Neuronal stem cell (in vitro differentiated cells): ENCODE results near the gene GMDS.
A peak's percentile ranks its signal among the peaks of the same experiment; 100 is the strongest.

Source experiments
- DNase-seq: peaks from one replicate; pipeline ENCODE4 v3.0.0-alpha.2; 2013; ENCODE audit warnings: low spot score
- H2AFZ ChIP-seq: one replicate; pipeline ENCODE4 v1.6.1; 2013; ENCODE audit warnings: mild to moderate bottlenecking, low read length, inconsistent platforms
- H2AK5ac ChIP-seq: 2 replicates; pipeline ENCODE4 v1.6.1; 2013; ENCODE audit warnings: low read depth, mild to moderate bottlenecking, inconsistent platforms, low read length, moderate library complexity, mixed read lengths
- H2BK120ac ChIP-seq: 2 replicates; pipeline ENCODE4 v1.6.1; 2013; ENCODE audit warnings: low read depth, mild to moderate bottlenecking, inconsistent platforms, low read length, moderate library complexity, mixed read lengths
- H2BK12ac ChIP-seq: one replicate; pipeline ENCODE4 v1.6.1; 2013; ENCODE audit warnings: low read length, inconsistent platforms
- H2BK15ac ChIP-seq: 2 replicates; pipeline ENCODE4 v1.6.1; 2013; ENCODE audit warnings: mild to moderate bottlenecking, low read length, inconsistent platforms, mixed read lengths
- H2BK5ac ChIP-seq: one replicate; pipeline ENCODE4 v1.6.1; 2013; ENCODE audit warnings: inconsistent platforms, mild to moderate bottlenecking, low read length, moderate library complexity
- H3K14ac ChIP-seq: one replicate; pipeline ENCODE4 v1.6.1; 2013; ENCODE audit warnings: low read length, inconsistent platforms
- H3K18ac ChIP-seq: 2 replicates; pipeline ENCODE4 v1.6.1; 2013; ENCODE audit warnings: low read length, inconsistent platforms
- H3K23ac ChIP-seq: 2 replicates; pipeline ENCODE4 v1.6.1; 2013; ENCODE audit warnings: low read depth, mild to moderate bottlenecking, mixed read lengths, low read length, inconsistent platforms; ENCODE audit not compliant: poor library complexity
- H3K27ac ChIP-seq: replicated peaks from 3 replicates; pipeline ENCODE4 v1.5.1; 2013; ENCODE audit warnings: low read length, inconsistent platforms
- H3K27me3 ChIP-seq, 3 experiments: 2 replicates each; pipeline ENCODE4 v1.6.1; 2013; ENCODE audit warnings: low read length in 3 of 3, mild to moderate bottlenecking in 2 of 3, inconsistent platforms in 1 of 3, low read depth in 1 of 3, mixed read lengths in 1 of 3, moderate library complexity in 1 of 3; ENCODE audit not compliant: control insufficient read depth in 3 of 3, insufficient read depth in 3 of 3
- H3K36me3 ChIP-seq, 2 donors: replicated peaks in 1 of 2; 2 replicates each; pipeline ENCODE4 v1.6.1; 2013; ENCODE audit warnings: low read length in 2 of 2; ENCODE audit not compliant: control insufficient read depth in 2 of 2, insufficient read depth in 2 of 2
- H3K4ac ChIP-seq: 2 replicates; pipeline ENCODE4 v1.6.1; 2013; ENCODE audit warnings: inconsistent platforms, mild to moderate bottlenecking, low read length, moderate library complexity
- H3K4me1 ChIP-seq, 2 donors: 1 replicate in 1 of 2; 2 replicates in 1 of 2; pipeline ENCODE4 v1.6.1; 2013; ENCODE audit warnings: low read length in 2 of 2, low read depth in 1 of 2; ENCODE audit not compliant: control insufficient read depth in 2 of 2, insufficient read depth in 1 of 2
- H3K4me2 ChIP-seq: one replicate; pipeline ENCODE4 v1.6.1; 2013; ENCODE audit warnings: mild to moderate bottlenecking, low read length, inconsistent platforms; ENCODE audit not compliant: insufficient read depth, poor library complexity, severe bottlenecking
- H3K4me3 ChIP-seq, 2 donors: 2 replicates each; pipeline ENCODE4 v1.5.1; 2013; ENCODE audit warnings: low read length in 2 of 2, mild to moderate bottlenecking in 2 of 2, inconsistent platforms in 1 of 2, moderate library complexity in 1 of 2
- H3K79me1 ChIP-seq: one replicate; pipeline ENCODE4 v1.6.1; 2013; ENCODE audit warnings: low read depth, mild to moderate bottlenecking, inconsistent platforms, low read length, moderate library complexity
- H3K9ac ChIP-seq: one replicate; pipeline ENCODE4 v1.6.1; 2013; ENCODE audit warnings: mild to moderate bottlenecking, low read depth, low read length, inconsistent platforms; ENCODE audit not compliant: poor library complexity
- H3K9me3 ChIP-seq, 2 donors: replicated peaks in 1 of 2; 2 replicates each; pipeline versions ENCODE3 to v1.6.1; 2013; ENCODE audit warnings: low read length in 2 of 2, mild to moderate bottlenecking in 2 of 2, inconsistent platforms in 1 of 2, low read depth in 1 of 2, mixed read lengths in 1 of 2, moderate library complexity in 1 of 2; ENCODE audit not compliant: control insufficient read depth in 2 of 2, insufficient read depth in 1 of 2
- H4K8ac ChIP-seq: one replicate; pipeline ENCODE4 v1.6.1; 2013; ENCODE audit warnings: low read depth, mild to moderate bottlenecking, inconsistent platforms, low read length, moderate library complexity
- H4K91ac ChIP-seq: one replicate; pipeline ENCODE4 v1.6.1; 2013; ENCODE audit warnings: low read length, low read depth, mild to moderate bottlenecking, inconsistent platforms; ENCODE audit not compliant: poor library complexity
- WGBS, 2 donors: extraction: QIAGEN DNeasy Blood & Tissue Kit; methylation state at CpG; one replicate each; pipeline ENCODE4 v1.1.7; 2013; ENCODE audit warnings: missing lambda C conversion rate in 2 of 2, mixed read lengths in 1 of 2; ENCODE audit not compliant: insufficient read length in 2 of 2, insufficient replicate concordance in 1 of 2; ENCODE audit errors: extremely low coverage in 2 of 2; 5-methylcytosine and 5-hydroxymethylcytosine counted together

Gene GMDS

DNA sequence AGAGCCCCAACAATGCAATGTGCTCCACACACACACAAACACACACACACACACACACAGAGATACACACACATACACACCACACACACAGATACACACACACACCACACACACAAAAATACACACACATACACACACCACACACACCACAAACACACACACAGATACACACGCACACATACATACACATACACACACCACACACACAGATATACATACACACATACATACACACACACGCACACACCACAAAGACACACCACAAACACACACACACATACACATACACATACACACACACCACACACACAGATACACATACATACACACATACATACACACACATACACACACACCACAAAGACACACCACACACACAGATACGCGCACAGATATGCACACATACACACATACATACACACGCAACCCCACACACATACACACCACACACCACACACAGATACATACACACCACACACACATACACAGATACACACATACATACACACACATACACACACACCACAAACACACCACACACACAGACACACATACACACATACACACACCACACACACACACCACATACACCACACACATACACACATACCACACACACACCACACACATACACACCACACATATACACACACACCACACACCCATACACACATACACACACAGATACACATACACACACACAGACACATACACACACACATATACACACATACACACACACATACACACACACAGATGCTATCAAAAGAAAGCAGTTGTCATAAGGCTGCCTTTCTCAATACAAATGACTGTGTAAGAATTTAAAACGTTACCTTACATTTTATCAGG is 507.7 kb downstream of the GMDS start:
- Histone ChIP-seq H3K27ac (no peak overlapping the region), H4K8ac (peak overlapping the region; percentile 84), H2BK12ac (no peak overlapping the region), H3K14ac (peak overlapping the region; percentile 57), H3K27me3 (no peaks in the 10 kb centered on the region), H2BK120ac (no peak overlapping the region), H2BK15ac (no peak overlapping the region), H3K4me1 (peaks cover 4 to 5% of the 10 kb centered on the region in 2 donors), H3K9ac (peak overlapping the region; percentile 72), H3K9me3 (peaks cover 0 to 2% of the 10 kb centered on the region in 2 donors), H2BK5ac (no peak overlapping the region), H3K23ac (no peak overlapping the region), H3K4ac (peak overlapping the region; percentile 54), H2AK5ac (no peak overlapping the region), H3K79me1 (peaks cover 2% of the 10 kb centered on the region), H3K4me2 (no peak overlapping the region), H3K36me3 (peaks cover 0 to 4% of the 10 kb centered on the region in 2 donors), H4K91ac (peak overlapping the region; percentile 77), H3K4me3 (peak overlapping the region in 1 of 2 donors; percentile 68), H2AFZ (no peak overlapping the region), H3K18ac (no peak overlapping the region)
- no peak for DNase-seq
- 100% methylated on average over 2 of the region's 6 CpGs; no CpG with 5 or more reads in 1 of the 2 donors for WGBS, 2 donors

DNA sequence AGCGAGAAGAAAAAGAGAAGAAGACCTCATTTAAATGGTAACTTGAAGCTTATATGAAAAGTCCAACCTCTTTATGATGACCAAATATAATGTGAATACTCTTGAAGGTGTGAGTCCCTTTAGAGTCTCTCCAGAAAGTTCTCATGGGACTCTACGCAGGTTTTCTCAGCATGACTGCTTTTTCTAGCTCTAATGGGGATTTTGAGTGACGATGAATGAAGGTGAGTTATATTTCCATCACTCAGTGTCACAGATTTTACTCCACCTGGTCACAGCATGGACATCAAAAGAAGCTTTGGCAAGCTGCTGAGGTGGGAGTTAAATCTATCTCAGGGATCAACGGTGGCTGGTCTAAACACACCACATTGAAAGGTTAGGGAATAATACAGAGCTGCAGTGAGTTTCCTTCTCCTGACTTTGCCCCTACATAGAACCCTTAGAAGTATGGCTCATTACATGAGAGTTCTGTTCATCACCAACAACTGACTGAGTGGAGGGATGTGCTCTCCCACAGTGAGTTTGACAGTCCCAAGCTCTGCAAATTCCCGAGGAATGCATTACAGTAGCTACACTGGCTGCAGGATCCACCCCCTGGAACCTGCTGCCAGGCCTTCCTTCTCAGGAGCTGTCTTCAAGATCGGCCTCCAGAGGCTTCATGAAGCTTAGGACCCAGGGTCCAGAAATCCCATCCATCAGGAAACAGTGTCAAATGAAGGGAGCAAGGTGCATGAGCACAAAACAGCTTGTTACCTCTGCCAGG is 508.9 kb downstream of the GMDS start:
- no peak overlapping the region for H3K27ac ChIP-seq
- H4K91ac ChIP-seq = no peak overlapping the region
- H3K18ac ChIP-seq = no peak overlapping the region
- H3K27me3 ChIP-seq = no peaks in the 10 kb centered on the region
- no peak overlapping the region for H3K14ac ChIP-seq
- H3K4me3 ChIP-seq = no peak overlapping the region
- peaks cover 4 to 7% of the 10 kb centered on the region in 2 donors for H3K4me1 ChIP-seq
- DNase-seq = no peak
- H3K79me1 ChIP-seq = peaks cover 2% of the 10 kb centered on the region
- H3K4ac ChIP-seq = no peak overlapping the region
- H2BK12ac ChIP-seq = no peak overlapping the region
- no peak overlapping the region for H2BK15ac ChIP-seq
- no peak overlapping the region for H2AFZ ChIP-seq
- no peak overlapping the region for H3K4me2 ChIP-seq
- no peak overlapping the region for H3K9ac ChIP-seq
- no CpG with 5 or more reads among the region's 6 CpGs for WGBS, 2 donors
- H3K23ac ChIP-seq = no peak overlapping the region
- no peak overlapping the region for H4K8ac ChIP-seq
- no peak overlapping the region for H2BK120ac ChIP-seq
- peaks cover 0 to 4% of the 10 kb centered on the region in 2 donors for H3K36me3 ChIP-seq
- no peak overlapping the region for H2AK5ac ChIP-seq
- H2BK5ac ChIP-seq = no peak overlapping the region
- H3K9me3 ChIP-seq = peaks cover 0 to 2% of the 10 kb centered on the region in 2 donors

DNA sequence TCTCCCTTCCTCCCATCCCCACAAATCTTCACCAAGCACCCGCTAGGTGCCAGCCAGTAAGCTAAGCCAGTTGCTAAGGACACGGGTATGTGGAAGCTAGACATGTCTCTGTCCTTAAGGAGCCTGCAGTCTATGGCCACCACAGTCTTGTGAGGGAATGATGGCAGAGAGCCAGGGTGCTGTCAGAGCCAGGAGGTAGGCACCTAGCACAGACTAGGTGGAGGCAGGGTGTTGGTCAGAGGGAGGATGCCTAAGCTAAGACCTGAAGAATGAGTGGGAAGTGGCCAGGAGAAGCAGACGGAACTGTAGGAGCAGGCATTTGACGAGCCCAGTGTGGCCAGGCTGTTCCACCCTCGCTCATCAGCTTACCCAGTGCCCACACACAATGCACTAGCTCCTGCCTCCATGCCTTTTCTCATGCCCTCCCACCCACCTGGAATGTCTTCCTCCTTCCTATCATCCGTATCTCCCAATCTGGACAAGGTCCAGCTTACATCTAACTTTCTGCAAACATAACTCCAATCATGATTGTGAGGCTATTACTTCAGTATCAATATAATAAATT is 510.1 kb downstream of the GMDS start:
- no peak overlapping the region for H3K4me3 ChIP-seq
- H3K4me1 ChIP-seq = peaks cover 4 to 7% of the 10 kb centered on the region in 2 donors
- H3K18ac ChIP-seq = peak overlapping the region; percentile 1
- no peak overlapping the region for H2BK15ac ChIP-seq
- no peak overlapping the region for H2BK120ac ChIP-seq
- DNase-seq = no peak
- H3K36me3 ChIP-seq = peaks cover 0 to 4% of the 10 kb centered on the region in 2 donors
- no peak overlapping the region for H2BK12ac ChIP-seq
- H2AK5ac ChIP-seq = no peak overlapping the region
- peaks cover 3 to 7% of the 10 kb centered on the region in 2 donors for H3K9me3 ChIP-seq
- no peak overlapping the region for H2AFZ ChIP-seq
- no peak overlapping the region for H4K91ac ChIP-seq
- WGBS, 2 donors = no CpG with 5 or more reads among the region's 6 CpGs
- H3K27ac ChIP-seq = no peak overlapping the region
- H3K14ac ChIP-seq = no peak overlapping the region
- H4K8ac ChIP-seq = no peak overlapping the region
- peaks cover 2% of the 10 kb centered on the region for H3K79me1 ChIP-seq
- H3K4me2 ChIP-seq = no peak overlapping the region
- H3K9ac ChIP-seq = no peak overlapping the region
- no peak overlapping the region for H3K23ac ChIP-seq
- no peak overlapping the region for H3K4ac ChIP-seq
- H2BK5ac ChIP-seq = no peak overlapping the region
- no peaks in the 10 kb centered on the region for H3K27me3 ChIP-seq

DNA sequence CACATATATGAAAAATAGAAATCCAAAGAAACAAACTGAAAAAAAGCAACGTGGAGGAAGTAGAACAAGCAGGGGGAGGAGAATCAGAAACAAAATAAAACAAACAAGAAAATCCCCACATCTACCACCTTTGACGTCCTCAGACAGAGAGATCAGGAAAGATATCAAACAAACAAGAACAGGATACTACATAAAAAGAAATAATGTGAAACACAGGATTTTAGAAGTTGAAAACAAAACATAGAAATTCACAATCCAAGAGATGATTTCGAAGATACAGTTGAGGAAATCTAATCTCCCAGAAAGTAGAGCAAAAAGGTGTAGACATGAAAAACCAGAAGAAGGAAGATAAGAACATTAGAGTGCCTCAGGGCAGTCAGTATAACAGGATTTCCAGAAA is 514.5 kb downstream of the GMDS start:
- Histone ChIP-seq H3K14ac (no peak overlapping the region), H3K36me3 (no peaks in the 10 kb centered on the region), H2BK5ac (no peak overlapping the region), H2BK15ac (no peak overlapping the region), H3K18ac (no peak overlapping the region), H2AK5ac (no peak overlapping the region), H3K9ac (no peak overlapping the region), H3K9me3 (peaks cover 2 to 9% of the 10 kb centered on the region in 2 donors), H3K79me1 (no peaks in the 10 kb centered on the region), H4K91ac (no peak overlapping the region), H3K27me3 (no peaks in the 10 kb centered on the region), H2BK120ac (no peak overlapping the region), H3K4me3 (no peak overlapping the region), H3K27ac (no peak overlapping the region), H3K4me1 (peaks cover 8 to 13% of the 10 kb centered on the region in 2 donors), H3K23ac (no peak overlapping the region), H3K4ac (no peak overlapping the region), H3K4me2 (no peak overlapping the region), H2BK12ac (no peak overlapping the region), H4K8ac (no peak overlapping the region), H2AFZ (no peak overlapping the region)
- no CpG with 5 or more reads among the region's 3 CpGs for WGBS, 2 donors
- no peak for DNase-seq
